ENCODE results near the gene BRD7. TPM values are rescaled to one million over a fixed set of nuclear protein-coding genes. Genes with fewer than 3 reads are reported as not detected.

The BRD7 gene
- total RNA-seq, 4 donors from 2014 or later: 53.1 to 62.0 (median 56.2) TPM

GRCh38 chr16:50359626-50360025 is 9.2 kb downstream of the BRD7 start:
- Histone ChIP-seq H3K9me3 (no peaks in the 10 kb centered on the region), H3K27ac (no peak overlapping the region), H3K27me3 (no peaks in the 10 kb centered on the region), H3K4me1 (peaks cover 9% of the 10 kb centered on the region), H3K36me3 (peaks cover 40% of the 10 kb centered on the region), H3K4me3 (no peak overlapping the region)
- TF ChIP-seq EP300 (IDR thresholded peaks at IDR 0.05) (no peak), POLR2AphosphoS5 (IDR thresholded peaks at IDR 0.05) (no peak), POLR2A (IDR thresholded peaks at IDR 0.05) (no peak), CTCF (IDR thresholded peaks at IDR 0.05) (no peak)
- WGBS: 26% methylated on average over 1 of the region's 1 CpG
- DNase-seq (ENCODE audit: low spot score in 2 of 2): no peak

- 71% methylated on average over 11 of the region's 11 CpGs for WGBS
- TF ChIP-seq CTCF (IDR thresholded peaks at IDR 0.05): peak; percentile 13 to 48
- no peak for TF ChIP-seq EP300 (IDR thresholded peaks at IDR 0.05)
- H3K27ac ChIP-seq: peak overlapping the region; percentile 11
- peaks cover 41% of the 10 kb centered on the region for H3K36me3 ChIP-seq
- H3K9me3 ChIP-seq: no peaks in the 10 kb centered on the region
- no peak overlapping the region for H3K4me3 ChIP-seq
- H3K4me1 ChIP-seq: peaks cover 1% of the 10 kb centered on the region
- no peak for DNase-seq (ENCODE audit: low spot score in 2 of 2)
- H3K27me3 ChIP-seq: no peaks in the 10 kb centered on the region
Measured at GRCh38 chr16:50354629-50355456, 13.9 kb downstream of the BRD7 start.

- peaks cover 46% of the 10 kb centered on the region for H3K36me3 ChIP-seq
- peak overlapping the region; percentile 11 for H3K27ac ChIP-seq
- TF ChIP-seq POLR2AphosphoS5 (IDR thresholded peaks at IDR 0.05) (no peak), CTCF (IDR thresholded peaks at IDR 0.05) (no peak), EP300 (IDR thresholded peaks at IDR 0.05) (no peak), POLR2A (IDR thresholded peaks at IDR 0.05) (no peak)
- no peaks in the 10 kb centered on the region for H3K4me1 ChIP-seq
- H3K4me3 ChIP-seq: no peak overlapping the region
- no peaks in the 10 kb centered on the region for H3K9me3 ChIP-seq
- no peak for DNase-seq (ENCODE audit: low spot score in 2 of 2)
- WGBS: 39% methylated on average over 1 of the region's 1 CpG
- no peaks in the 10 kb centered on the region for H3K27me3 ChIP-seq
Measured at GRCh38 chr16:50354082-50354481, 14.7 kb downstream of the BRD7 start.

GRCh38 chr16:50351952-50352351 is 16.8 kb downstream of the BRD7 start:
- peaks cover 40% of the 10 kb centered on the region for H3K36me3 ChIP-seq
- 98% methylated on average over 2 of the region's 2 CpGs for WGBS

More at GRCh38 chr16:50351952-50352351, 16.8 kb downstream of the BRD7 start:
- TF ChIP-seq CTCF (IDR thresholded peaks at IDR 0.05): no peak
- no peak for TF ChIP-seq POLR2AphosphoS5 (IDR thresholded peaks at IDR 0.05)
- TF ChIP-seq POLR2A (IDR thresholded peaks at IDR 0.05): no peak
- no peak for TF ChIP-seq EP300 (IDR thresholded peaks at IDR 0.05)
- DNase-seq (ENCODE audit: low spot score in 2 of 2): no peak
- H3K9me3 ChIP-seq: no peaks in the 10 kb centered on the region
- H3K27ac ChIP-seq: no peak overlapping the region
- no peaks in the 10 kb centered on the region for H3K27me3 ChIP-seq
- no peaks in the 10 kb centered on the region for H3K4me1 ChIP-seq
- no peak overlapping the region for H3K4me3 ChIP-seq
